Keratinocyte (primary cell): ENCODE results near the gene DRAP1. TPM values are rescaled to one million over a fixed set of nuclear protein-coding genes. Genes with fewer than 3 reads are reported as not detected.

ENCODE experiments used
- DNase-seq: peaks from one replicate; pipeline ENCODE4 v3.0.0-alpha.2; 2011; ENCODE audit warnings: low read depth, missing footprints, low spot score
- FAIRE-seq: peaks from 2 replicates; lab custom pipeline; 2011; peaks lifted over from hg19 to GRCh38; lab: Jason Lieb, UNC
- H2AFZ ChIP-seq: 2 replicates; pipeline ENCODE4 v1.6.0; 2012; ENCODE audit warnings: low read length, control low read depth, inconsistent platforms; ENCODE audit not compliant: control insufficient read depth
- H3K27ac ChIP-seq: 2 replicates; pipeline ENCODE4 v1.5.1; 2011; ENCODE audit warnings: low read length; ENCODE audit not compliant: control insufficient read depth, insufficient read depth
- H3K27me3 ChIP-seq: 3 replicates; pipeline ENCODE4 v1.6.0; 2011; ENCODE audit warnings: low read length; ENCODE audit not compliant: control insufficient read depth, insufficient read depth; ENCODE audit errors: extremely low read depth
- H3K36me3 ChIP-seq, 2 experiments: 2 replicates in 1 of 2; 3 replicates in 1 of 2; pipeline ENCODE4 v1.5.1; 2011; ENCODE audit warnings: low read length in 2 of 2, mild to moderate bottlenecking in 1 of 2; ENCODE audit not compliant: control insufficient read depth in 2 of 2, insufficient read depth in 2 of 2; ENCODE audit errors: extremely low read depth in 1 of 2
- H3K4me1 ChIP-seq: 3 replicates; pipeline ENCODE4 v1.5.1; 2011; ENCODE audit warnings: low read length; ENCODE audit not compliant: control insufficient read depth, insufficient read depth; ENCODE audit errors: extremely low read depth
- H3K4me2 ChIP-seq: 3 replicates; pipeline ENCODE4 v1.6.0; 2011; ENCODE audit warnings: low read depth, low read length; ENCODE audit not compliant: control insufficient read depth, insufficient read depth; ENCODE audit errors: extremely low read depth
- H3K4me3 ChIP-seq, 3 experiments: fragments of 200-600 bp in 1 of 3; sonication (generic) in 1 of 3; 2 replicates in 2 of 3; 3 replicates in 1 of 3; pipeline ENCODE4 v1.5.1; 2011 to 2016; ENCODE audit warnings: low read length in 3 of 3, mild to moderate bottlenecking in 3 of 3, control low read depth in 2 of 3, inconsistent platforms in 1 of 3, low read depth in 1 of 3, mixed read lengths in 1 of 3, mixed run types in 1 of 3, moderate library complexity in 1 of 3; ENCODE audit not compliant: control insufficient read depth in 2 of 3, insufficient read depth in 2 of 3; ENCODE audit errors: extremely low read depth in 1 of 3
- H3K79me2 ChIP-seq: 2 replicates; pipeline ENCODE4 v1.6.0; 2012; ENCODE audit warnings: low read length; ENCODE audit not compliant: control insufficient read depth, insufficient read depth
- H3K9ac ChIP-seq: 3 replicates; pipeline ENCODE4 v1.6.0; 2011; ENCODE audit warnings: low read length; ENCODE audit not compliant: control insufficient read depth, insufficient read depth; ENCODE audit errors: extremely low read depth
- H3K9me1 ChIP-seq: 3 replicates; pipeline ENCODE4 v1.6.0; 2011; ENCODE audit warnings: low read length; ENCODE audit not compliant: control insufficient read depth, insufficient read depth; ENCODE audit errors: extremely low read depth
- H3K9me3 ChIP-seq: 2 replicates; pipeline ENCODE4 v1.5.1; 2012; ENCODE audit warnings: low read depth, low read length; ENCODE audit not compliant: control insufficient read depth
- H4K20me1 ChIP-seq: 3 replicates; pipeline ENCODE4 v1.6.0; 2011; ENCODE audit warnings: low read length; ENCODE audit not compliant: control insufficient read depth, insufficient read depth; ENCODE audit errors: extremely low read depth
- CTCF ChIP-seq, 3 experiments: IDR thresholded peaks in 1 of 3; conservative IDR thresholded peaks in 1 of 3; optimal IDR thresholded peaks in 1 of 3; 2 replicates in 2 of 3; 3 replicates in 1 of 3; pipeline versions ENCODE3 to v1.5.1; 2011; ENCODE audit warnings: low read length in 3 of 3, mild to moderate bottlenecking in 3 of 3, moderate library complexity in 2 of 3, control low read depth in 1 of 3, inconsistent platforms in 1 of 3; ENCODE audit not compliant: insufficient read depth in 2 of 3; ENCODE audit errors: extremely low read depth in 1 of 3
- EZH2 ChIP-seq: IDR thresholded peaks from one replicate; pipeline ENCODE4 v1.6.1; 2012; ENCODE audit warnings: inconsistent platforms, mild to moderate bottlenecking, low read length, moderate library complexity
- dilution Hi-C: fragments of 300-500 bp; cut with MboI; formaldehyde crosslinking; loops from one replicate; pipeline ENCODE4 v1.7.0; 2020; ENCODE audit warnings: low sequenced_read_pairs; ENCODE audit not compliant: extremely low pct_ligation_motif_present
- polyA plus RNA-seq, 5 experiments: library from polyadenylated mRNA; depleted of rRNA in 3 of 5; stranded (reverse) in 3 of 5; stranded (forward) in 1 of 5; unstranded in 1 of 5; fragments of >200 nt; gene quantifications; 1 replicate in 1 of 5; 2 replicates in 3 of 5; 3 replicates in 1 of 5; pipeline versions ENCODE4 v1.2.1 to v1.2.3, GENCODE V29; 2011 to 2012; ENCODE audit warnings: missing spikeins in 2 of 5, low read depth in 1 of 5, low replicate concordance in 1 of 5

The DRAP1 gene
- polyA plus RNA-seq, 1 donor (not counting 4 experiments of a cell fraction or from before 2014, with no cell fraction given), result 135 TPM

- dilution Hi-C loops, result no loop called here
- Histone ChIP-seq H3K27me3 (no peaks in the 10 kb centered on the region), H2AFZ (no peak overlapping the region), H3K36me3 (peaks cover 13 to 26% of the 10 kb centered on the region in 2 experiments), H3K4me1 (peaks cover 57% of the 10 kb centered on the region), H4K20me1 (peaks cover 18% of the 10 kb centered on the region), H3K9me1 (peaks cover 2% of the 10 kb centered on the region), H3K9ac (peak overlapping the region; percentile 44), H3K4me2 (peak overlapping the region; percentile 82), H3K79me2 (peaks cover 51% of the 10 kb centered on the region), H3K9me3 (no peaks in the 10 kb centered on the region), H3K4me3 (peak overlapping the region in 2 of 3 experiments; percentile 44 to 51), H3K27ac (peak overlapping the region; percentile 76)
- TF ChIP-seq EZH2 (no peak), CTCF (optimal IDR thresholded peaks at IDR 0.05 in 1 of 3, IDR thresholded peaks at IDR 0.05 in 1 of 3, conservative IDR thresholded peaks at IDR 0.05 in 1 of 3; ENCODE audit: extremely low read depth in 1 of 3, insufficient read depth in 2 of 3, low read length in 3 of 3) (no peak)
- FAIRE-seq (no peak), DNase-seq (no peak)
These were observed 18.4 kb upstream of the DRAP1 start for GRCh38 chr11:65900899-65901180.

GRCh38 chr11:65903068-65903481, 16.2 kb upstream of the DRAP1 start:
- dilution Hi-C loops, result no loop called here
- Histone ChIP-seq H3K9me3 (no peaks in the 10 kb centered on the region), H3K9ac (peak overlapping the region; percentile 64), H3K4me1 (peaks cover 44% of the 10 kb centered on the region), H3K4me2 (peak overlapping the region; percentile 52), H3K4me3 (no peak overlapping the region), H4K20me1 (no peaks in the 10 kb centered on the region), H3K9me1 (no peaks in the 10 kb centered on the region), H2AFZ (peak overlapping the region; percentile 36), H3K27me3 (no peaks in the 10 kb centered on the region), H3K79me2 (peaks cover 28% of the 10 kb centered on the region), H3K36me3 (peaks cover 1 to 9% of the 10 kb centered on the region in 2 experiments), H3K27ac (peak overlapping the region; percentile 74)
- DNase-seq (no peak), FAIRE-seq (no peak)
- no peak for TF ChIP-seq CTCF (optimal IDR thresholded peaks at IDR 0.05 in 1 of 3, IDR thresholded peaks at IDR 0.05 in 1 of 3, conservative IDR thresholded peaks at IDR 0.05 in 1 of 3; ENCODE audit: extremely low read depth in 1 of 3, insufficient read depth in 2 of 3, low read length in 3 of 3)
- TF ChIP-seq EZH2, result no peak
